WERI-Rb-1 (cell line): ENCODE data around the gene PTPRN2.

ENCODE experiments used
- DNase-seq: peaks from one replicate; pipeline ENCODE4 v3.0.0-alpha.2; 2020
- H3K27ac ChIP-seq: fragments of 250-450 bp; sonication (Bioruptor Pico); 2 replicates; pipeline ENCODE4 v1.5.1; 2020; ENCODE audit warnings: mild to moderate bottlenecking, moderate library complexity
- H3K27me3 ChIP-seq: fragments of 250-450 bp; sonication (Bioruptor Pico); 2 replicates; pipeline ENCODE4 v1.5.1; 2021; ENCODE audit warnings: mild to moderate bottlenecking, low read depth, moderate library complexity; ENCODE audit not compliant: insufficient read depth, severe bottlenecking
- H3K36me3 ChIP-seq: fragments of 250-450 bp; sonication (Bioruptor Pico); 2 replicates; pipeline ENCODE4 v1.5.1; 2020; ENCODE audit warnings: mild to moderate bottlenecking, moderate library complexity
- H3K4me3 ChIP-seq: 2 replicates; pipeline ENCODE4 v1.5.1; 2011; ENCODE audit warnings: low read depth, mild to moderate bottlenecking, control low read depth, low read length
- H3K9me3 ChIP-seq: fragments of 250-450 bp; sonication (Bioruptor Pico); 2 replicates; pipeline ENCODE4 v1.5.1; 2021; ENCODE audit warnings: mild to moderate bottlenecking, moderate library complexity; ENCODE audit not compliant: severe bottlenecking
- CTCF ChIP-seq: IDR thresholded peaks from 2 replicates; pipeline ENCODE4 v1.5.1; 2011; ENCODE audit warnings: low read depth, mild to moderate bottlenecking, control low read depth, inconsistent platforms, low read length

PTPRN2 gene

DNA sequence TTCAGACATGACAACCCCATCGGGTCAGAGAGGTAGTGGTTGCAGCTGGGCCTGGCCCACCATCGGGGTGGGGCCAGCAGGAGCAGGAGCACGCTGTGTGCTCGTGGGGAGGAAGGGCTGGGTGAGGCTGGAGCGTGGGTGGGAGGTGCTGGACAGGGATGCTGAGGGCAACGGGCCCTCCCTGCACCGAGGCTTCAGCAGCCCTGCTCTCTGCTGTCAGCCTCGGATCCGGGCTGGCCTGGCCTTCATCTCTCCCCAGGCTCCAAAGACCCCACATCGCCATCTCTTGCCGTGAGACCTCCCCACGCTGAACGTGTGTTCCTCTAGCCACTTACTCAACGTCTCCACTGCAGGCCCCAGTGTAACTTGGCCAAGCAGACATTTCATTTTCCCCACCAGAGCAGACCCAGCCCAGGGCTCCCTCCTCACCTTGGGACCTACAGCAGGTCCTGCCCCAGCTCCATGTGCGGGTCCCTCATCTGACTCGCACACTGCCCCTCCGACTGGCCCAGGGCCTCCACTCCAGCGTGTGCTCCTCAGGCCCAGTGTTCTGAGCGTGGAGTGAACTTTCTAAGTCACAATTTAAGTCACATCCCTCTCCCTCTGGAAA lies 788.4 kb downstream of the PTPRN2 start:
- H3K27ac ChIP-seq: no peak overlapping the region
- H3K36me3 ChIP-seq: no peaks in the 10 kb centered on the region
- no peak for TF ChIP-seq CTCF
- H3K4me3 ChIP-seq: no peak overlapping the region
- H3K9me3 ChIP-seq: no peaks in the 10 kb centered on the region
- no peak for DNase-seq
- H3K27me3 ChIP-seq: no peaks in the 10 kb centered on the region

DNA sequence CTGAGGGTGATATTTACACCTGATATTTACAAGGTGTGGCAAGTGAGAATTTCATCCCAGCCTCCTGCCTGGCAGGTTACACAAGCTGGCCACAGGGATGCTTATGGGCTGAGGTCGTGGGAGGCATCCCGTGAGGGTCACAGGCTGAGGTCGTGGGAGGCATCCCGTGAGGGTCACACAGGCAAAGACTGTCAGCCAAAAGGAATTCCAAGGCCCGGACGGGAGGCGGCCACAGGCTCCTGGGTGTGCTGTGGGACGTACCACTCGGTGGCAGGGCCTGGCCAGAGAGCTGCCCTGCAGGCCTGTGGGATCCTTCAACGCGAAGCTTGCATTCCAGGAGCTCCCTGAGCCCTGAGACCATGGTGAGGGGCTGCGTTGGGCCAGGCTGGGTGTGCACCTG lies 790.3 kb downstream of the PTPRN2 start:
- H3K36me3 ChIP-seq: no peaks in the 10 kb centered on the region
- no peaks in the 10 kb centered on the region for H3K9me3 ChIP-seq
- no peak overlapping the region for H3K4me3 ChIP-seq
- no peak for DNase-seq
- no peak for TF ChIP-seq CTCF
- no peak overlapping the region for H3K27ac ChIP-seq
- no peaks in the 10 kb centered on the region for H3K27me3 ChIP-seq

DNA sequence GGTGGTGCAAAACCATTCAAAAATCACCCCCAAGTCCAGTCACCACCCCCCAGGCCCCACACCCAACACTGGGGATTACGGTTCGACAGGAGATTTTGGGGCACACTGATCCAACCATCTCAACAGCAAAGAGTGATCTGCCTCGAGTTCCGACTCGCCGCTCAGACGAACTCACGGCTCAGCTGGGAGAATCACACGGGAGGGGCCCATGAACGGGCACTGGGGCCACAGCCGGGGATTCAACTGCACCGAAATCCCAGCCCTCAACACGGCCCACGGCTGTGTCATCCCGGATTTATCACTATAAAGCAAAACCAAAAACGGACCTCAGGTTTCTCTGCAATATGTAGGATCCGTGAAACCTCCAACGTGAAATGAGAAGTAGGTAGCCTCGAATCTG lies 790.8 kb downstream of the PTPRN2 start:
- no peak for TF ChIP-seq CTCF

GRCh38 chr7:157795643-157796042 lies 792.0 kb downstream of the PTPRN2 start:
- no peak for TF ChIP-seq CTCF
- Histone ChIP-seq H3K36me3 (no peaks in the 10 kb centered on the region), H3K9me3 (no peaks in the 10 kb centered on the region), H3K27ac (no peak overlapping the region), H3K4me3 (no peak overlapping the region), H3K27me3 (no peaks in the 10 kb centered on the region)
- DNase-seq: no peak

More for the DNA sequence above, 790.8 kb downstream of the PTPRN2 start:
- H3K36me3 ChIP-seq: no peaks in the 10 kb centered on the region
- H3K27ac ChIP-seq: no peak overlapping the region
- H3K9me3 ChIP-seq: no peaks in the 10 kb centered on the region
- H3K27me3 ChIP-seq: no peaks in the 10 kb centered on the region
- no peak overlapping the region for H3K4me3 ChIP-seq
- DNase-seq: no peak

DNA sequence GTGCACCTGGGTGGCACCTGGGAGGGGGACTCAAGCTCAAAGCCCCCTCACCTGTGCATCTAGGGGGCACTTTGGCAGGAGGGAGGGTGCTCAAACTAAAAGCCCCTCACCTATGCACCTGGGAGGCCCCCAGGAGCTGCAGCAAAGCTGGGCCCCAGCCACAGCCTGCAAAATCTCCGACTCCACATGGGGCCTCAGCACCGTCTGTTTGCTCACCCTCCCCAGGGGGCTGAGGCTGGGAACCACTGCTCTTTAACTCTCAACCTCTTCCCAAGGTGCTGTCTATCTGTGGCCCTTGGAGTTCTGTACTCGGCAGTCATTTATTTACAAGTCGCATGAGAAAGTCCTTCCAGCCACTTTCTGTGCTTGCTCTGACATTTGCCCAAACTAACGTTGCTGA lies 792.4 kb downstream of the PTPRN2 start:
- no peak overlapping the region for H3K27ac ChIP-seq
- no peaks in the 10 kb centered on the region for H3K27me3 ChIP-seq
- no peaks in the 10 kb centered on the region for H3K9me3 ChIP-seq
- H3K4me3 ChIP-seq: no peak overlapping the region
- TF ChIP-seq CTCF: no peak
- no peak for DNase-seq
- no peaks in the 10 kb centered on the region for H3K36me3 ChIP-seq

DNA sequence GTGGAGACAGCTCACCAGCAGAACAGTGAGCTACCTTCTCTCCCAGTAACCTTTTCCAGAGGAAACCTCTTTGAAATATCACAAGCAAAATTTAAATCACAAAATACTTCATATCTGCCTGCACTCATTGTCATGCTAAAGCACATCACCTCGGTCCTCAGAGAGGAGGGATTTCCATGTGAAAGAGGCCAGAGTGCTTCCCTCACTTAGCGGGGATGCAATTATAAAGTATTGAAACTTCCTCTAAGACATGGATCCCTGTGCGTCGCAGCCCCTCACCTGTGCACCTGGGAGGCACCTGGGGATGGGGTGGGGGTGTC lies 792.9 kb downstream of the PTPRN2 start:
- Histone ChIP-seq H3K27me3 (no peaks in the 10 kb centered on the region), H3K9me3 (no peaks in the 10 kb centered on the region), H3K36me3 (no peaks in the 10 kb centered on the region), H3K4me3 (no peak overlapping the region), H3K27ac (no peak overlapping the region)
- no peak for TF ChIP-seq CTCF
- DNase-seq: no peak
